Measurements from ENCODE around the gene CDCA3. TPM values are rescaled to one million over a fixed set of nuclear protein-coding genes. Genes with fewer than 3 reads are reported as not detected.

Gene CDCA3
- total and polyA plus RNA-seq, 4 experiments from 2014 or later: 0.09 to 2.0 (median 0.83) TPM

DNA sequence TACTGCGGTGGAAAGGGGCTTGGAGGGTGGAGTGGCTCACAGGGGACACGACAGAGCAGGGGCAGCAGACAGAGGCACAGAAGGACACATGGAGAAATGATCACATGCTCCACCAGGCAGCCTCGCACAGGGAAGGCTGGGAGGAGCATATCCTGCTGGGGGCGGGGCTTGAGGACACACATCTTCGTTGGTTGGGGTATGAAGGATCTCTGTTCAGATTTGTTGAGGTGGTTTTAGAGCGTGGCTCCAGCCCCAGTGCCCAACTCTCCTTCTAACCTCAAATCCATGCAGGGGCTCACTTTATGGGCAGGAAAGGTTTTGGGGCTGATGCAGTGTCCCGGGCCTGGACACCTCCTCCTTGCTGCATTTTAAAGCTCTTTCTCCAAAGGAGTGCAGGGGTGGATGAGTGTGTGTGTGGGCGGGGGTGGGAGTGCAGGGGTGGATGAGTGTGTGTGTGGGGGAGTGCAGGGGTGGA is 23.6 kb downstream of the CDCA3 start:
- Mint-ChIP-seq H3K4me3 (peak overlapping the region in 6 of 8 donors; percentile 64 to 86 (median 76)), H3K4me1 (peaks cover 9 to 44% (median 18%) of the 10 kb centered on the region in 4 donors), H3K9me3 (no peaks in the 10 kb centered on the region), H3K27me3 (peaks cover 6 to 28% of the 10 kb centered on the region in 2 donors), H3K36me3 (no peaks in the 10 kb centered on the region), H3K27ac (peak overlapping the region in 3 of 7 donors; percentile 62 to 74 (median 68))
- POLR2A ChIA-PET (ENCODE audit: partially characterized antibody): interaction anchor here (1.3 to 3.6 kb wide), 9 partner anchors 13 to 366 kb away, joined by 3 to 26 read pairs (median 10); partner anchors contain the start of genes CD4, CDCA3, GNB3 and MLF2
- Histone ChIP-seq H3K27me3 (ENCODE audit: insufficient read depth, low read length) (peaks cover 10% of the 10 kb centered on the region), H3K9me3 (ENCODE audit: control insufficient read depth in 1 of 2, low read length in 2 of 2) (no peaks in the 10 kb centered on the region), H3K27ac (ENCODE audit: low read depth, low read length) (no peak overlapping the region), H3K36me3 (ENCODE audit: insufficient read depth, low read length) (no peaks in the 10 kb centered on the region), H3K4me1 (ENCODE audit: insufficient read depth, low read length) (peaks cover 28% of the 10 kb centered on the region), H3K4me3 (ENCODE audit: low read length in 2 of 2) (no peak overlapping the region)
- CTCF ChIA-PET (ENCODE audit: partially characterized antibody): interaction anchor here (1.4 to 18.9 kb wide), 6 partner anchors 17 to 72 kb away, joined by 3 to 303 read pairs (median 10); partner anchors contain the start of genes CD4, LAG3, MLF2 and PTMS
- intact Hi-C loops (cut with micrococcal nuclease): loop anchor here (5.0 to 10.0 kb wide), 2 partner anchors 140 to 263 kb away; partner anchors contain the start of genes NOP2 and ZNF384
- DNase-seq: peak in 1 of 5 donors; percentile 16

DNA sequence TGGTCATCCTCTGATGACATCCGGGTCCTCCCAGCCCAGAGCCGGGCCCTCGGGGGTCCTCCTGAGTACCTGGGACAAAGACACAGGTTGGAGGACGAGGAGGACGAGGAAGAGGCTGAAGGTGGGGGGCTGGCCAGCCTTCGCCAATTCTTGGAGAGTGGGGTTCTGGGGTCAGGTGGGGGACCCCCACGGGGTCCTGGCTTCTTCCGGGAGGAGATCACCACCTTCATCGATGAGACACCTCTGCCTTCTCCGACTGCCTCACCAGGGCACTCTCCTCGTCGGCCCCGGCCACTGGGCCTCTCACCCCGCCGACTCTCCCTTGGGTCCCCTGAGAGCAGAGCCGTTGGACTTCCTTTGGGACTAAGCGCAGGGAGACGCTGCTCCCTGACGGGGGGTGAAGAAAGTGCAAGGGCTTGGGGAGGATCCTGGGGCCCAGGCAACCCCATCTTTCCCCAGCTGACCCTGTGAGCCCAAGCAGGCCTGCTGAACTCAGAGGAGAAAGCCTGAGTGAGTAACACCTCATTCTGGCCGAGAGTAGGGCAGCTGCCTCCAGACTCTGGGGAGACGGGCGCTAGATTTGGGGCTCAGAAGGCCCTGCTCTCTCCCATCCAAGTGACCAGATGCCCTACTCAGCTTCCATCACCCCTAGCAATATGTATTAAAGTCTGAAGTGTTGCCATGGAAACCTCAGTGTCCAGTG is 24.2 kb downstream of the CDCA3 start:
- Histone ChIP-seq H3K27me3 (ENCODE audit: insufficient read depth, low read length) (peaks cover 10% of the 10 kb centered on the region), H3K9me3 (ENCODE audit: control insufficient read depth in 1 of 2, low read length in 2 of 2) (no peaks in the 10 kb centered on the region), H3K4me3 (ENCODE audit: low read length in 2 of 2) (no peak overlapping the region), H3K4me1 (ENCODE audit: insufficient read depth, low read length) (peaks cover 28% of the 10 kb centered on the region), H3K36me3 (ENCODE audit: insufficient read depth, low read length) (no peaks in the 10 kb centered on the region), H3K27ac (ENCODE audit: low read depth, low read length) (no peak overlapping the region)
- CTCF ChIA-PET (ENCODE audit: partially characterized antibody): interaction anchor here (1.1 to 18.9 kb wide), 12 partner anchors 7 to 206 kb away, joined by 3 to 303 read pairs (median 6); partner anchors contain the start of genes CD4, COPS7A, LAG3 and MLF2
- peak overlapping the region in 6 of 8 donors; percentile 64 to 86 (median 76) for H3K4me3 Mint-ChIP-seq
- POLR2A ChIA-PET (ENCODE audit: partially characterized antibody): interaction anchor here (1.6 to 6.5 kb wide), 7 partner anchors 25 to 74 kb away, joined by 4 to 48 read pairs (median 19); partner anchors contain the start of genes CD4, CDCA3, MLF2 and PTMS
- H3K27ac Mint-ChIP-seq: peak overlapping the region in 3 of 7 donors; percentile 62 to 74 (median 68)
- peaks cover 6 to 28% of the 10 kb centered on the region in 2 donors for H3K27me3 Mint-ChIP-seq
- no peaks in the 10 kb centered on the region for H3K9me3 Mint-ChIP-seq
- intact Hi-C loops (cut with micrococcal nuclease): loop anchor here (5.0 to 10.0 kb wide), 2 partner anchors 140 to 262 kb away; partner anchors contain the start of genes NOP2 and ZNF384
- H3K4me1 Mint-ChIP-seq: peaks cover 9 to 50% (median 20%) of the 10 kb centered on the region in 4 donors
- no peak for DNase-seq
- H3K36me3 Mint-ChIP-seq: no peaks in the 10 kb centered on the region

GRCh38 chr12:6826125-6826733 is 24.9 kb downstream of the CDCA3 start:
- ChIA-PET CTCF (ENCODE audit: partially characterized antibody) (interaction anchor here (0.8 to 18.9 kb wide), 21 partner anchors 8 to 262 kb away, joined by 3 to 303 read pairs (median 5); partner anchors contain the start of genes CD4, CDCA3, COPS7A and GNB3), POLR2A (ENCODE audit: partially characterized antibody) (interaction anchor here (1.2 to 6.5 kb wide), 4 partner anchors 37 to 73 kb away, joined by 3 to 48 read pairs (median 5); partner anchors contain the start of genes CD4, MLF2 and PTMS)
- Histone ChIP-seq H3K27me3 (ENCODE audit: insufficient read depth, low read length) (peaks cover 10% of the 10 kb centered on the region), H3K9me3 (ENCODE audit: control insufficient read depth in 1 of 2, low read length in 2 of 2) (no peaks in the 10 kb centered on the region), H3K4me1 (ENCODE audit: insufficient read depth, low read length) (peaks cover 29% of the 10 kb centered on the region), H3K36me3 (ENCODE audit: insufficient read depth, low read length) (no peaks in the 10 kb centered on the region), H3K4me3 (ENCODE audit: low read length in 2 of 2) (no peak overlapping the region), H3K27ac (ENCODE audit: low read depth, low read length) (no peak overlapping the region)
- intact Hi-C loops (cut with micrococcal nuclease): loop anchor here (5.0 to 10.0 kb wide), 2 partner anchors 139 to 261 kb away; partner anchors contain the start of genes NOP2 and ZNF384
- DNase-seq: no peak
- Mint-ChIP-seq H3K9me3 (no peaks in the 10 kb centered on the region), H3K36me3 (peaks cover 0 to under 1% of the 10 kb centered on the region in 2 donors), H3K27ac (peak overlapping the region in 2 of 7 donors; percentile 23 to 71), H3K27me3 (peaks cover 6 to 28% of the 10 kb centered on the region in 2 donors), H3K4me3 (peak overlapping the region in 2 of 8 donors; percentile 16 to 57), H3K4me1 (peaks cover 10 to 54% (median 21%) of the 10 kb centered on the region in 4 donors)

DNA sequence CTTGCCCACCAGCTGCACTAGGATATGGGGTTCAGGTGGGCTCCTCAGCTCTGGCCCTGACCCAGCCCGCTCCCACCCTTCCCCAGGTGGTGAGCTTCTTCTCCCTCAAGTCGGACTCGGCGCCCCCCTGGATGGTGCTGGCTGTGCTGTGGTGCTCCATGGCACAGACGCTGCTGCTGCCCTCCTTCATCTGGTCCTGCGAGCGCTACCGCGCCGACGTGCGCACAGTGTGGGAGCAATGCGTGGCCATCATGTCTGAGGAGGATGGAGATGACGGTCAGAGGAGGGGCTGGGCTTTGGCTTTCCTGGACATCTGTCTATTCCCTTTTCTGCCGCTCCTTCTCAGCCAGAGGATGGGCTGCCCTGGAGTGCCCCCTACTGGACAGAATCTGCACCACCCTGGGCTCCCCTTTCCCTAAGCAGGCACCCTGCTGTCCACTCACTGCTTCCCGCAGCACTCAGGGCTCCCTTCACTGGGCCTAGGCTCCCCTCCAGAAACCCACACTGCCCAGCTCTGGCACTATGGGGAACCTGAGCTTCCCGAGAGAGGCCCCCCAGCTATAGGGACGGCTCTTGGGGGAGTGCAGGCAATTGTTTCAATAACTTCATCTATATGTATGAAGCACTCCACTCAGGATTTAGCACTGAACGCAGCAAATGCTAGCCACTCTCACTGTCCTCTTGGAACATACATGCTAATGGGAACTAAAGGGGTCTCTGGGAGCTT is 25.5 kb downstream of the CDCA3 start:
- Histone ChIP-seq H3K36me3 (ENCODE audit: insufficient read depth, low read length) (no peaks in the 10 kb centered on the region), H3K9me3 (ENCODE audit: control insufficient read depth in 1 of 2, low read length in 2 of 2) (no peaks in the 10 kb centered on the region), H3K27me3 (ENCODE audit: insufficient read depth, low read length) (peaks cover 10% of the 10 kb centered on the region), H3K27ac (ENCODE audit: low read depth, low read length) (no peak overlapping the region), H3K4me1 (ENCODE audit: insufficient read depth, low read length) (peaks cover 36% of the 10 kb centered on the region), H3K4me3 (ENCODE audit: low read length in 2 of 2) (no peak overlapping the region)
- H3K27ac Mint-ChIP-seq: peak overlapping the region in 4 of 7 donors; percentile 24 to 71 (median 34)
- no peaks in the 10 kb centered on the region for H3K9me3 Mint-ChIP-seq
- DNase-seq: peak; percentile 73 to 82 (median 78)
- peaks cover 17 to 60% (median 28%) of the 10 kb centered on the region in 4 donors for H3K4me1 Mint-ChIP-seq
- H3K36me3 Mint-ChIP-seq: peaks cover 0 to 2% of the 10 kb centered on the region in 2 donors
- peaks cover 6 to 24% of the 10 kb centered on the region in 2 donors for H3K27me3 Mint-ChIP-seq
- H3K4me3 Mint-ChIP-seq: peak overlapping the region in 1 of 8 donors; percentile 57
- intact Hi-C loops (cut with micrococcal nuclease): loop anchor here (1.0 to 10.0 kb wide), 9 partner anchors 10 to 261 kb away; partner anchors contain the start of genes ING4, MLF2, NOP2 and ZNF384
- POLR2A ChIA-PET (ENCODE audit: partially characterized antibody): interaction anchor here (0.5 to 6.5 kb wide), 9 partner anchors 23 to 102 kb away, joined by 3 to 48 read pairs (median 4); partner anchors contain the start of genes CD4, COPS7A, MLF2 and PTMS
- CTCF ChIA-PET (ENCODE audit: partially characterized antibody): interaction anchor here (0.8 to 18.9 kb wide), 29 partner anchors 8 to 262 kb away, joined by 3 to 303 read pairs (median 4); partner anchors contain the start of genes CD4, CDCA3, COPS7A and GNB3

- Histone ChIP-seq H3K9me3 (ENCODE audit: control insufficient read depth in 1 of 2, low read length in 2 of 2) (no peaks in the 10 kb centered on the region), H3K36me3 (ENCODE audit: insufficient read depth, low read length) (peaks cover 4% of the 10 kb centered on the region), H3K27me3 (ENCODE audit: insufficient read depth, low read length) (peaks cover 10% of the 10 kb centered on the region), H3K27ac (ENCODE audit: low read depth, low read length) (no peak overlapping the region), H3K4me3 (ENCODE audit: low read length in 2 of 2) (no peak overlapping the region), H3K4me1 (ENCODE audit: insufficient read depth, low read length) (peaks cover 41% of the 10 kb centered on the region)
- POLR2A ChIA-PET (ENCODE audit: partially characterized antibody): interaction anchor here (0.5 to 6.5 kb wide), 9 partner anchors 23 to 101 kb away, joined by 3 to 48 read pairs (median 4); partner anchors contain the start of genes CD4, COPS7A, MLF2 and PTMS
- Mint-ChIP-seq H3K27ac (no peak overlapping the region), H3K9me3 (no peaks in the 10 kb centered on the region), H3K4me1 (peaks cover 18 to 63% (median 30%) of the 10 kb centered on the region in 4 donors), H3K36me3 (peaks cover under 1 to 4% of the 10 kb centered on the region in 2 donors), H3K4me3 (peak overlapping the region in 1 of 8 donors; percentile 6), H3K27me3 (peaks cover 6 to 24% of the 10 kb centered on the region in 2 donors)
- CTCF ChIA-PET (ENCODE audit: partially characterized antibody): interaction anchor here (1.0 to 18.9 kb wide), 17 partner anchors 9 to 261 kb away, joined by 3 to 303 read pairs (median 6); partner anchors contain the start of genes CD4, GNB3, LAG3 and MLF2
- intact Hi-C loops (cut with micrococcal nuclease): loop anchor here (1.0 to 10.0 kb wide), 9 partner anchors 10 to 260 kb away; partner anchors contain the start of genes ING4, MLF2, NOP2 and ZNF384
- DNase-seq: peak in 1 of 5 donors; percentile 7
Observed at GRCh38 chr12:6824901-6825381, 26.1 kb downstream of the CDCA3 start.

All from CD4-positive, alpha-beta memory T cell (primary cell).